ENCODE data around the gene SCAPER.
"Not testable (repeated sequence)": the region's sequence is repeated elsewhere in the genome, so short reads cannot be mapped to it uniquely, and the experiment has no call there.

Gene SCAPER

DNA sequence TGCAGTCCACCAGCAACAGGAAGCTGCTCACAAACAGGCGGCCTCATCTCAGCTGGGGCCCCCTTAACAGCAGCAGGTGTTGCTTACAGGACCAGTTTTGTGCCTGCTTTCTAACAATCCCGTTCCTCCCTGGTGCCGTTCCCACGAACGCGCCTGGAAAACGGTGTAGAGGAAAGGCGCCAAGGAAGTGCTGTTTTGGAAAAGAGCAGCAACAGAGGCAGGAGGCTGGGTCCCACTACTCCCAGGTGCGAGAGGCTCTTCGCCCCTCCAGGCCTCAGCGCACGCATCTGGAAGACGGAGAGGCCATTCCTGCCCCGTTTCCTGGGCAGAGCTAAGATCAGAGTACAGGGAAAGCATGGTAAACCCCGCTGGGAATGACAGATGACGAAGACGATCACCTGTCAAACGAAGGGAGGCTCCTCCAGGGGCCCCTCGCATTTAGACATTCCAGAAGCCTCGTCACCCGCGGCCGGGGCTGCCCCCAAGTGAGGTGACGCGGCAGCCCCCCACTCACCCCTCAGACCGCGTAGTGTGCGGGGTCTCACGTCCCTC, 603 bp downstream of the SCAPER start:
- no peak for DNase-seq (ENCODE audit: low read depth)

- DNase-seq (ENCODE audit: low read depth) = no peak
Measured at GRCh38 chr15:76903251-76903681, 1.9 kb downstream of the SCAPER start.

DNA sequence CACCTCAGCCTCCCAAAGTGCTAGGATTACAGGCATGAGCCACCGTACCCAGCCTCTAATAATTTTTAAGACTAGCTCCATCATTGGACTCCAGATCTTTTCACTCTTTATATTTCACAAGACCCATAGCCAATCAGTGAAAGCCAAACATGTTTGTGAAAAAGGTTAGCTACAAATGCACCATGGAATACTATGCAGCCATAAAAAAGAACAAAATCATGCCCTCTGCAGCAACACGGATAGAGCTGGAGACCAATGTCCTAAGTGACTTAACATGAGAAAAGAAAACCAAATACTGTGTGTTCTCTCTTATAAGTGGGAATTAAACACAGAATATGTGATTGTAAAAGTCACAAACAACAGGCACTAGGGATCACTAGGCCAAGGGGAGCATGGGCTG, 3.2 kb downstream of the SCAPER start:
- DNase-seq (ENCODE audit: low read depth) = no peak

- not testable (repeated sequence) for DNase-seq (ENCODE audit: low read depth)
Measured at GRCh38 chr15:76899931-76900310, 5.2 kb downstream of the SCAPER start.

DNA sequence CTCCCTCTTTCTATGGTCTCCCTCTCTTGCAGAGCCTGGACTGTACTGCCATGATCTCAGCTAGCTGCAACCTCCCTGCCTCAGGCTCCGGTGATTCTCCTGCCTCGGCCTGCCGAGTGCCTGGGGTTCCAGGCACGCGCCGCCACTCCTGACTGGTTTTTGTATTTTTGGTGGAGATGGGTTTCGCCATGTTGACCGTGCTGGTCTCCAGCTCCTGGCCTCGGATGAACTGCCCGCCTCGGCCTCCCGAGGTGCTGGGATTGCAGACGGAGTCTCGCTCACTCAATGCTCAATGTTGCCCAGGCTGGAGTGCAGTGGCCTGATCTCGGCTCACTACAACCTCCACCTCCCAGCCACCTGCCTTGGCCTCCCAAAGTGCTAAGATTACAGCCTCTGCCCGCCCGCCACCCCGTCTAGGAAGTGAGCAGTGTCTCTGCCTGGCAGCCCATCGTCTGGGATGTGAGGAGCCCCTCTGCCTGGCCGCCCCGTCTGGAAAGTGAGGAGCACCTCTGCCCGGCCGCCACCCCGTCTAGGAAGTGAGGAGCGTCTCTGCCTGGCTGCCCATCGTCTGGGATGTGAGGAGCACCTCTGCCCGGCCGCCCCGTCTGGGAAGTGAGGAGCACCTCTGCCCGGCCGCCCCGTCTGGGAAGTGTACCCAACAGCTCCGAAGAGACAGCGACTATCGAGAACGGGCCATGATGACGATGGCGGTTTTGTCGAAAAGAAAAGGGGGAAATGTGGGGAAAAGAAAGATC, 5.8 kb downstream of the SCAPER start:
- DNase-seq (ENCODE audit: low read depth) = not testable (repeated sequence)

GRCh38 chr15:76898102-76898501, 7.0 kb downstream of the SCAPER start:
- DNase-seq (ENCODE audit: low read depth) = no peak

- no peak for DNase-seq (ENCODE audit: low read depth)
Measured at GRCh38 chr15:76894174-76894573, 11.0 kb downstream of the SCAPER start.

DNA sequence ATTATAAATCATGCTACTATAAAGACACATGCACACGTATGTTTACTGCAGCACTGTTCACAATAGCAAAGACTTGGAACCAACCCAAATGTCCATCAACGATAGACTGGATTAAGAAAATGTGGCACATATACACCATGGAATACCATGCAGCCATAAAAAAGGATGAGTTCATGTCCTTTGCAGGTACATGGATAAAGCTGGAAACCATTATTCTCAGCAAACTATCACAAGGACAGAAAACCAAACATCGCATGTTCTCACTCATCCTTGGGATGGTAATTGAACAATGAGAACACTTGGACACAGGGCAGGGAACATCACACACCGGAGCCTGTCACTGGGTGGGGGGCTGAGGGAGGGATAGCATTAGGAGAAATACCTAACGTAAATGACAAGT, 12.3 kb downstream of the SCAPER start:
- not testable (repeated sequence) for DNase-seq (ENCODE audit: low read depth)

DNA sequence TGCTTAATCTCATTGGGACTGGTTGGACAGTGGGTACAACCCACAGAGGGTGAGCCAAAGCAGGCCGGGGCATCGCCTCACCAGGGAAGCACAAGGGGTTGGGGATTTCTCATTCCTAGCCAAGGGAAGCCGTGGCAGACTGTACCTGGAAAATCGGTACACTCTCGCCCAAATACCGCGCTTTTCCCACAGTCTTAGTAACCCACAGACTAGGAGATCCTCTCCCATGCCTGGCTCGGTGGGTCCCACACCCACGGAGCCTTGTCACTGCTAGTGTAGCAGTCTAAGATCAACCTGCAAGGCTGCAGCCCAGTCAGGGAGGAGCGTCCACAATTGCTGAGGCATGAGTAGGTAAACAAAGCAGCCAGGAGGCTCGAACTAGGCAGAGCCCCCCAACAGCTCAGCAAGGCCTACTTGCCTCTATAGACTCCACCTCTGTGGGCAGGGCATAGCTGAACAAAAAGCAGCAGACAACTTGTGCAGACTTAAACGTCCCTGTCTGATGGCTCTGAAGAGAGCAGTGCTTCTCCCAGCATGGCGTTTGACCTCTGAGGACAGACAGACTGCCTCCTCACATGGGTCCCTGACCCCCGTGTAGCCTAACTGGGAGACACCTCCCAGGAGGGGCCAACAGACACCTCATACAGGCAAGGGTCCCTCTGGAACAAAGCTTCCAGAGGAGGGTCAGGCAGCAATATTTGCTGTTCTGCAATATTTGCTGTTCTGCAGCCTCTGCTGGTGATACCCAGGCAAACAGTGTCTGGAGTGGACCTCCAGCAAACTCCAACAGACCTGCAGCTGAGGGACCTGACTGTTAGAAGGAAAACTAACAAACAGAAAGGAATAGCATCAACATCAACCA, 17.6 kb downstream of the SCAPER start:
- not testable (repeated sequence) for DNase-seq (ENCODE audit: low read depth)

DNA sequence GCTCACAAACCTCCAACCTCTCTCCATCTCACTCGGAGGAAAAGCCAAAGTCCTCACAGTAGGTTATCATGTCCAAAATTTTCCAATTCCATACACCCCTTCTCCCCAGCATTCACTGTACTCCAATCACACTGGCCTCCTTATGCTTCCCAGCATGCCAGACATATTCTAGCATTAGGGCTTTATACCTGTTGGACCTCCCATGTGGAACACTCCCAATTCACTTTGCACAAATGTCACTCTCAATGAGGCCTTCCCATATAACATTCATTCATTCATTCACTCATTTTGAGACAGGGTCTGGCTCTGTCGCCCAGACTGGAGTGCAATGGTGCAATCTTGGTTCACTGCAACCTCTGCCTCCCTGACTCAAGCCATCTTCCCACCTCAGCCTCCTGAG, 19.9 kb downstream of the SCAPER start:
- no peak for DNase-seq (ENCODE audit: low read depth)

GRCh38 chr15:76875911-76876310, 29.2 kb downstream of the SCAPER start:
- DNase-seq (ENCODE audit: low read depth) = no peak

- DNase-seq (ENCODE audit: low read depth) = not testable (repeated sequence)
Measured at GRCh38 chr15:76873066-76873465, 32.1 kb downstream of the SCAPER start.

GRCh38 chr15:76871930-76872329, 33.2 kb downstream of the SCAPER start:
- DNase-seq (ENCODE audit: low read depth) = no peak

DNA sequence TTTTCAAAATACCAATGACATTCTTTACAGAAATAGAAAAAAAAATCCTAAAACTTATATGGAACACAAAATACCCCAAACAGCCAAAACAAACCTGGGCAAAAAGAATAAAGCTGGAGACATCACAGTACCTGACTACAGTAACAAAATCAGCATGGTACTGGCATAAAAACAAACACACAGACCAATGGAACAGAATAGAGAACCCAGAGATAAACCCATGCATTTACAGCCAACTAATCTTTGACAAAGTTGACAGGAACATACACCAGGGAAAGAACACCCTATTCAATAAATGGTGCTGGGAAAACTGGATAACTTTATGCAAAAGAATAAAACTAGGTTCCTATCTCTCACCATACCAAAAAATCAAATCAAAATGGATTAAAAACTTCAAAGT, 36.4 kb downstream of the SCAPER start:
- DNase-seq (ENCODE audit: low read depth) = no peak

GRCh38 chr15:76866716-76867321, 38.3 kb downstream of the SCAPER start:
- no peak for DNase-seq (ENCODE audit: low read depth)

DNA sequence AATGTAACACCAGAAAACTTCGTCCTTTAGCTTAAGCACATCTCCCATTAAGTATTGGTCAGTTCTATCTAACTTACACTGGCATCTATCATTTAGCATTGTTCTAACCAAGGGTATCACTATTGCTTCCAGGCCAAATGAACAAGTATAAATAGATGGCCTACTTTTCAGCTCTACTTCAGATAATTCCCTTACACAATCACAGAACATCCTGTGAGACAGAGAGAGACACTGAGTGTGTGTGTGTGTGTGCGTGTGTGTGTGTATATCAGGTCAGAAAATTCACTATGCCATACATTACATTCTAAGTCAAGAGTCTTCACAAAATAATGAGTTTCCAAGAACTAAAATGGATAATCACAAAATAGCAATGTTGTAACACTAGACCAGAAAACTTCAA, 39.1 kb downstream of the SCAPER start:
- no peak for DNase-seq (ENCODE audit: low read depth)

GRCh38 chr15:76865548-76865991, 39.6 kb downstream of the SCAPER start:
- DNase-seq (ENCODE audit: low read depth) = no peak

GRCh38 chr15:76864586-76864985, 40.6 kb downstream of the SCAPER start:
- DNase-seq (ENCODE audit: low read depth) = no peak

GRCh38 chr15:76863693-76864092, 41.4 kb downstream of the SCAPER start:
- DNase-seq (ENCODE audit: low read depth) = no peak

GRCh38 chr15:76863123-76863522, 42.0 kb downstream of the SCAPER start:
- no peak for DNase-seq (ENCODE audit: low read depth)

GRCh38 chr15:76861815-76862397, 43.2 kb downstream of the SCAPER start:
- no peak for DNase-seq (ENCODE audit: low read depth)

DNA sequence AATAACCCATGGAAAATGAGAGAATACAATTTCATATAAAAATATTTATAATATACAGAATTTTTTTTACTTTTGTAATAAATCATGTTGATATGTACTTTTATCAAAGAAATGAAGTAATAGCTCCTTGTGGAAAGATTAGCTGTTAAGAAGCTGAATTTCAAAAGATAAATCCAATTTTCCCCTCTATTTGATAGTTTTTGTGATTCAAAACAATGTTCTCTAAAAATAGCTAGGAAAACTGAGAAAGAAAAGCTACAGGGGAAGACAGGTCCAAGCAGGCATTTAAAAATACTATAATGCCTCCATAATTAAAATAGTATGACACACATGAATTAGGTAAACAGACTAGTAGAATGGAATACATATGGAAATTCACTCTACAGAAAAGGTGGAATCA, 44.9 kb downstream of the SCAPER start:
- DNase-seq (ENCODE audit: low read depth) = no peak
